ENCODE data around the gene PCBP3. TPM values are rescaled to one million over a fixed set of nuclear protein-coding genes. Genes with fewer than 3 reads are reported as not detected.

PCBP3 gene
- total RNA-seq, 2 donors from 2014 or later, result 0.77 to 17.2 TPM

DNA sequence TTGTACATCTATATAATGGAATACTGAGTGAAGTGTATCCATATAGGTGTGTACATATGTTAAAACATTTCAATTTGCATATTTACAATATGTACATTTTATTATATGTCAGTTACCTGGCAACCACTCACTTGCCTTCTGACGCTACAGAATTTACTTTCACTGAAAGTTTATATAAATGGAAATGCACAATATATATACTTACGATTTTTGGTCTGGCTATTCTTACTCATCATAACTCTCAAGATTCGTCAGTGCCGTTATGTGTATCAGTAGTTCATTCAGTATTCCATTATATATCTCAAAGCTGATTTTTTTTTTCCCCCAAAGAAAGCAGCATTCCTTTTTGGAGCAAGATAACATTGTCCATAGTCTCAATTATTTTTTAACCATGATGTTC, 138.2 kb downstream of the PCBP3 start:
- no peaks in the 10 kb centered on the region for H3K27me3 ChIP-seq (replicated peaks; ENCODE audit: insufficient read depth)
- H3K4me3 ChIP-seq, result no peak overlapping the region
- no peaks in the 10 kb centered on the region for H3K36me3 ChIP-seq
- H3K27ac ChIP-seq, result no peak overlapping the region
- no peaks in the 10 kb centered on the region for H3K9me3 ChIP-seq
- H3K4me1 ChIP-seq (replicated peaks), result no peaks in the 10 kb centered on the region
- DNase-seq (ENCODE audit: low spot score), result no peak
- intact Hi-C loops (cut with DNase I), result no loop called here
- TF ChIP-seq POLR2A (IDR thresholded peaks at IDR 0.05) (no peak), POLR2AphosphoS5 (IDR thresholded peaks at IDR 0.05) (no peak)
- TF ChIP-seq, protein P1, sequence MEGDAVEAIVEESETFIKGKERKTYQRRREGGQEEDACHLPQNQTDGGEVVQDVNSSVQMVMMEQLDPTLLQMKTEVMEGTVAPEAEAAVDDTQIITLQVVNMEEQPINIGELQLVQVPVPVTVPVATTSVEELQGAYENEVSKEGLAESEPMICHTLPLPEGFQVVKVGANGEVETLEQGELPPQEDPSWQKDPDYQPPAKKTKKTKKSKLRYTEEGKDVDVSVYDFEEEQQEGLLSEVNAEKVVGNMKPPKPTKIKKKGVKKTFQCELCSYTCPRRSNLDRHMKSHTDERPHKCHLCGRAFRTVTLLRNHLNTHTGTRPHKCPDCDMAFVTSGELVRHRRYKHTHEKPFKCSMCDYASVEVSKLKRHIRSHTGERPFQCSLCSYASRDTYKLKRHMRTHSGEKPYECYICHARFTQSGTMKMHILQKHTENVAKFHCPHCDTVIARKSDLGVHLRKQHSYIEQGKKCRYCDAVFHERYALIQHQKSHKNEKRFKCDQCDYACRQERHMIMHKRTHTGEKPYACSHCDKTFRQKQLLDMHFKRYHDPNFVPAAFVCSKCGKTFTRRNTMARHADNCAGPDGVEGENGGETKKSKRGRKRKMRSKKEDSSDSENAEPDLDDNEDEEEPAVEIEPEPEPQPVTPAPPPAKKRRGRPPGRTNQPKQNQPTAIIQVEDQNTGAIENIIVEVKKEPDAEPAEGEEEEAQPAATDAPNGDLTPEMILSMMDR (IDR thresholded peaks at IDR 0.05), result no peak
- WGBS, result 73% methylated on average over 4 of the region's 4 CpGs

DNA sequence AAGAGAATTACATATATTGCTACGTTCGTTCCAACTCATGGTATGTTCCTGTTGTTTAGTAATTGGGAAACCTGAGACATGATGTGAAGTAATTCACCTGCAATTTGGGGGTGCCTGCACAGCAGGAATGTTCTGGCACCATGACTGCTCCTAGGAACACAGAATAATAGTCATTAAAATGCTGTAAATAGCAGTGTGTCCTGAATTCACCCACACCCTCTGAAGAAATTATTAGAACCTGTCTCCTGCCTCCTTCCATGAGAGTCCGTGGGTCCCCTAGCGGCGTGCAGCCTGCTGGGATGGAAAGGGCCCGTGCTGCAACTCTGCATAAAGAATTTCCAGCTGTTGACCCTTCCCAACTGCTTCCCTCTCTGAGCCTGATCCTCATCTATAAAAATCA, 143.1 kb downstream of the PCBP3 start:
- intact Hi-C loops (cut with DNase I), result no loop called here
- H3K27ac ChIP-seq, result no peak overlapping the region
- no peaks in the 10 kb centered on the region for H3K9me3 ChIP-seq
- H3K4me1 ChIP-seq (replicated peaks), result no peaks in the 10 kb centered on the region
- no peak for TF ChIP-seq POLR2AphosphoS5 (IDR thresholded peaks at IDR 0.05)
- DNase-seq (ENCODE audit: low spot score), result no peak
- H3K4me3 ChIP-seq, result no peak overlapping the region
- WGBS, result 73% methylated on average over 6 of the region's 6 CpGs
- H3K27me3 ChIP-seq (replicated peaks; ENCODE audit: insufficient read depth), result no peaks in the 10 kb centered on the region
- H3K36me3 ChIP-seq, result no peaks in the 10 kb centered on the region

DNA sequence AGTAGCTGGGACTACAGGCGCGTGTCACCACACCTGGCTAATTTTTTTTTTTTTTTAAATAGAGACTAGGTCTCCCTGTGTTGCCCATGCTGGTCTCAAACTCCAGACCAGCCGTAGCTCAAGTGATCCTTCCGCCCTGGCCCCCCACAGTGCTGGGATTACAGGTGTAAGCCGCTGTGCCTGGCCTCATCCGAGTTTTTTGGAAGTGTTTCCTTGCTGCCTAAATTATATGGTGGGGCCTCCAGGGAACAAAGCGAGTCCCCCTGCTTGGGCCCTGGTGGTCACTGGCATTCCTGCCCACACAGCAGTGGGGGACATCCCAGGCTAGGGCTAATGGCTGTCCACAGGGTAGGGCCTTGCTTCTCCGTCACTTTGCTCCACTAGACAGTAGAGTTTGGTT, 143.8 kb downstream of the PCBP3 start:
- Histone ChIP-seq H3K36me3 (no peaks in the 10 kb centered on the region), H3K27me3 (replicated peaks; ENCODE audit: insufficient read depth) (no peaks in the 10 kb centered on the region), H3K4me3 (no peak overlapping the region), H3K4me1 (replicated peaks) (no peaks in the 10 kb centered on the region), H3K27ac (no peak overlapping the region), H3K9me3 (no peaks in the 10 kb centered on the region)
- intact Hi-C loops (cut with DNase I), result no loop called here
- 95% methylated on average over 8 of the region's 8 CpGs for WGBS
- DNase-seq (ENCODE audit: low spot score), result no peak
- no peak for TF ChIP-seq POLR2A (IDR thresholded peaks at IDR 0.05)
- TF ChIP-seq, protein P1 (IDR thresholded peaks at IDR 0.05), result no peak
- TF ChIP-seq POLR2AphosphoS5 (IDR thresholded peaks at IDR 0.05), result no peak

DNA sequence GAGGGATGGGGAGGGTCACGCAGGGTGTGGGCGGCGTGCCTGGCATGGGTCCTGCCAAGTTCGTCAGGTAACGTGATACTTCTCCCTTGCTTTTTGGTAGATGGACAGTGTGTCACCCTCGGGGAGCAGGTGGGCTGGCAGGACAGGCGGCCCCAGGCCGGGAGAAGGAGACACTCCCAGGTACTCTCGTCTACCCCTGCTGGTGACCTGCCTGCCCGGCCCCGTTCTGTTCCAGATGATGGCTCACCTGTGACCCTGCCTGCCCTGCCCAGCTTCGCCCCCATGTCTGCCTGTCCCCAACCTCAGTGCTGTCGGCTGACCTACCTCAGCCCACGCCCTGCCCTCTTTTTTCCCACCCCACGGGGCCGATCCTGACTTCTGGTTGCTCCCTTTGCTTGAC, 144.7 kb downstream of the PCBP3 start:
- TF ChIP-seq POLR2AphosphoS5 (IDR thresholded peaks at IDR 0.05) (no peak), POLR2A (IDR thresholded peaks at IDR 0.05) (no peak)
- TF ChIP-seq, protein P1 (IDR thresholded peaks at IDR 0.05), result no peak
- H3K27ac ChIP-seq, result no peak overlapping the region
- no peaks in the 10 kb centered on the region for H3K9me3 ChIP-seq
- H3K4me1 ChIP-seq (replicated peaks), result no peaks in the 10 kb centered on the region
- DNase-seq (ENCODE audit: low spot score), result no peak
- no peaks in the 10 kb centered on the region for H3K36me3 ChIP-seq
- intact Hi-C loops (cut with DNase I), result no loop called here
- no peak overlapping the region for H3K4me3 ChIP-seq
- H3K27me3 ChIP-seq (replicated peaks; ENCODE audit: insufficient read depth), result no peaks in the 10 kb centered on the region
- WGBS, result 62% methylated on average over 16 of the region's 16 CpGs

DNA sequence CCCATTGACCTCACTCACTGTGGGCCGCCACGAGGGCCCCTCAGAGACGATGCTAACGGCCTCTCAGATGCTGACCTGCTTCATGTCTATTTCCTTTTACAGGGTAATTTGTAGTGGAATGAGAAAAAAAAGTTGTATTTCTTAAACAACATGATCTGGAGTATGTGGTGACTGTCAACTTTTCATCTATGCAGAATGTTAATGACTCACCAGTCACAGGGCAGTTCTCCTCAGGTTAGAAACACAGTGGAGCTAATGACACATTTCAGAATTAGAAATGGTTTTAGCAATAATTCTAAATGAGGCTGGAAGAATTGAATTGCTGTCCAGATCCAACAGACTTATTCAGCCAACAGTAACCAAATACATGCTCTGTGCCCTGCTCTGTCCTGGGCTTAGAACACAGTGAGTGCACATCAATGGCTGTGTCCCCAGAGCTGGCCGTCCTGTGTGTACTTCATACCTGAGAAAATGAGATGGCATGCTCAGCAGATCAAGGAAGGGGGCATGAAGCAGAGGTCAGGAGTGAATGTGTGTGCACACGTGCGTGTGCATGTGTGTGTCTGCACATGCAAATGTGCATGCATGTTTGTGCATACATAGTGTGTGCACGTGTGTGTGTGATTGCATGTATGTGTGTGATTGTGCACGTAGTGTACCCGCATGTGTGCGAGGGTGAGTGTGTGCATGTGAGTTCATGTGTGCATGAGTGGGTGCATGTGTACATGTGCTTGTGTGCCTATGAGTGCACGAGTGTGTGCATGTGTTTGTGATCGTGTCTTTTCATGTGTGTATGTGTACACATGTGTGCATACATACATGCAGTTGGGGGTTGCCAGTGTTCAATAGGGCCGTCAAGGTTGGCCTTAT, 145.3 kb downstream of the PCBP3 start:
- no peak for DNase-seq (ENCODE audit: low spot score)
- no peaks in the 10 kb centered on the region for H3K36me3 ChIP-seq
- no peak overlapping the region for H3K27ac ChIP-seq
- no peaks in the 10 kb centered on the region for H3K9me3 ChIP-seq
- H3K27me3 ChIP-seq (replicated peaks; ENCODE audit: insufficient read depth), result no peaks in the 10 kb centered on the region
- 89% methylated on average over 14 of the region's 14 CpGs for WGBS
- no peak overlapping the region for H3K4me3 ChIP-seq
- no peaks in the 10 kb centered on the region for H3K4me1 ChIP-seq (replicated peaks)
- intact Hi-C loops (cut with DNase I), result no loop called here
- TF ChIP-seq, protein P1 (IDR thresholded peaks at IDR 0.05), result no peak
- TF ChIP-seq POLR2A (IDR thresholded peaks at IDR 0.05) (no peak), POLR2AphosphoS5 (IDR thresholded peaks at IDR 0.05) (no peak)
